Testis (tissue), 2 donors: ENCODE data around the gene CPN1.

Experiments
- POLR2A ChIP-seq: fragments of 450-650 bp; IDR thresholded peaks from one replicate; pipeline ENCODE4 v1.6.1; 2017; ENCODE audit warnings: antibody characterized with exemption, mild to moderate bottlenecking, moderate library complexity
- TF ChIP-seq, protein P1 (sequence below), 3 experiments: fragments of 450-650 bp in 2 of 3; fragments of 200-600 bp in 1 of 3; sonication (generic) in 1 of 3; IDR thresholded peaks; one replicate each; pipeline ENCODE4 v1.5.1; 2016 to 2019; ENCODE audit warnings: antibody characterized with exemption in 3 of 3, mild to moderate bottlenecking in 2 of 3, moderate library complexity in 1 of 3

DNA sequence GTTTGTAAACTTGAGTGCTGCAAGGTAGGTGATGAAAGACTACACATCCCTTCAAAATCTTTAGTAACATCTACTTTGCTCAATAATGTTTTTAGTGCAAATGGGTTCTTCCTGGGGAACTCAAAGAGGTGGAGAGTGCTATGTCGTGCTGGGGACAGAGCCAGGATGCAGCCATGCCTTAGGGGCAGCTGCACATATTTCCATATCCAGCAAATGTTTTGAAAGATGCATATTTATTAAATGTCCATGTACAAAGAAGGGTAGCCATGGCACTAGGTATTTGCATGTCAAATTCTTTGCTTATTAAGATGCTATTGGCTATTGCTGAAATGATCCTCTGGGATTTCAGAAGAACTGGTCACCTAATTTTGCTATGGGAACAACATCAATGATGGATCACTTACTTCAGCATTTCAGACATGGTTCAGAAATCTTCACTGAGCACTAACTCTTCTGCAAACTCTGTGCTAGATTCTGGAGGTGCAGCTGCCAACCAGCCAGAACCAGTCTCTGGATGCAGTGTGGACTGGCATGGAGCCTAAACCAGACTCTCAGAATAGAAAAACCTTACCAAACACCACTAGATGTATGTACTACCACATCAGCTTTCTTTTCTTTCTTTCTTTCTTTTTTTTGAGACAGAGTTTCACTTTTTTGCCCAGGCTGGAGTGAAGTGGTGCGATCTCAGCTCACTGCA is 40.2 kb downstream of the CPN1 start:
- TF ChIP-seq, protein P1, sequence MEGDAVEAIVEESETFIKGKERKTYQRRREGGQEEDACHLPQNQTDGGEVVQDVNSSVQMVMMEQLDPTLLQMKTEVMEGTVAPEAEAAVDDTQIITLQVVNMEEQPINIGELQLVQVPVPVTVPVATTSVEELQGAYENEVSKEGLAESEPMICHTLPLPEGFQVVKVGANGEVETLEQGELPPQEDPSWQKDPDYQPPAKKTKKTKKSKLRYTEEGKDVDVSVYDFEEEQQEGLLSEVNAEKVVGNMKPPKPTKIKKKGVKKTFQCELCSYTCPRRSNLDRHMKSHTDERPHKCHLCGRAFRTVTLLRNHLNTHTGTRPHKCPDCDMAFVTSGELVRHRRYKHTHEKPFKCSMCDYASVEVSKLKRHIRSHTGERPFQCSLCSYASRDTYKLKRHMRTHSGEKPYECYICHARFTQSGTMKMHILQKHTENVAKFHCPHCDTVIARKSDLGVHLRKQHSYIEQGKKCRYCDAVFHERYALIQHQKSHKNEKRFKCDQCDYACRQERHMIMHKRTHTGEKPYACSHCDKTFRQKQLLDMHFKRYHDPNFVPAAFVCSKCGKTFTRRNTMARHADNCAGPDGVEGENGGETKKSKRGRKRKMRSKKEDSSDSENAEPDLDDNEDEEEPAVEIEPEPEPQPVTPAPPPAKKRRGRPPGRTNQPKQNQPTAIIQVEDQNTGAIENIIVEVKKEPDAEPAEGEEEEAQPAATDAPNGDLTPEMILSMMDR (IDR thresholded peaks at IDR 0.05): no peak
- TF ChIP-seq POLR2A: no peak
